GM12801 (cell line): Measurements from ENCODE around the gene YTHDF1.

Experiments used
- TF ChIP-seq, protein P1 (sequence below): IDR thresholded peaks from one replicate; pipeline ENCODE4 v1.5.1; 2011; ENCODE audit warnings: control low read depth; ENCODE audit not compliant: insufficient read length; ENCODE audit errors: extremely low read depth

YTHDF1 gene

GRCh38 chr20:63167918-63168520 lies 47.9 kb downstream of the YTHDF1 start:
- TF ChIP-seq, protein P1, sequence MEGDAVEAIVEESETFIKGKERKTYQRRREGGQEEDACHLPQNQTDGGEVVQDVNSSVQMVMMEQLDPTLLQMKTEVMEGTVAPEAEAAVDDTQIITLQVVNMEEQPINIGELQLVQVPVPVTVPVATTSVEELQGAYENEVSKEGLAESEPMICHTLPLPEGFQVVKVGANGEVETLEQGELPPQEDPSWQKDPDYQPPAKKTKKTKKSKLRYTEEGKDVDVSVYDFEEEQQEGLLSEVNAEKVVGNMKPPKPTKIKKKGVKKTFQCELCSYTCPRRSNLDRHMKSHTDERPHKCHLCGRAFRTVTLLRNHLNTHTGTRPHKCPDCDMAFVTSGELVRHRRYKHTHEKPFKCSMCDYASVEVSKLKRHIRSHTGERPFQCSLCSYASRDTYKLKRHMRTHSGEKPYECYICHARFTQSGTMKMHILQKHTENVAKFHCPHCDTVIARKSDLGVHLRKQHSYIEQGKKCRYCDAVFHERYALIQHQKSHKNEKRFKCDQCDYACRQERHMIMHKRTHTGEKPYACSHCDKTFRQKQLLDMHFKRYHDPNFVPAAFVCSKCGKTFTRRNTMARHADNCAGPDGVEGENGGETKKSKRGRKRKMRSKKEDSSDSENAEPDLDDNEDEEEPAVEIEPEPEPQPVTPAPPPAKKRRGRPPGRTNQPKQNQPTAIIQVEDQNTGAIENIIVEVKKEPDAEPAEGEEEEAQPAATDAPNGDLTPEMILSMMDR: no peak

DNA sequence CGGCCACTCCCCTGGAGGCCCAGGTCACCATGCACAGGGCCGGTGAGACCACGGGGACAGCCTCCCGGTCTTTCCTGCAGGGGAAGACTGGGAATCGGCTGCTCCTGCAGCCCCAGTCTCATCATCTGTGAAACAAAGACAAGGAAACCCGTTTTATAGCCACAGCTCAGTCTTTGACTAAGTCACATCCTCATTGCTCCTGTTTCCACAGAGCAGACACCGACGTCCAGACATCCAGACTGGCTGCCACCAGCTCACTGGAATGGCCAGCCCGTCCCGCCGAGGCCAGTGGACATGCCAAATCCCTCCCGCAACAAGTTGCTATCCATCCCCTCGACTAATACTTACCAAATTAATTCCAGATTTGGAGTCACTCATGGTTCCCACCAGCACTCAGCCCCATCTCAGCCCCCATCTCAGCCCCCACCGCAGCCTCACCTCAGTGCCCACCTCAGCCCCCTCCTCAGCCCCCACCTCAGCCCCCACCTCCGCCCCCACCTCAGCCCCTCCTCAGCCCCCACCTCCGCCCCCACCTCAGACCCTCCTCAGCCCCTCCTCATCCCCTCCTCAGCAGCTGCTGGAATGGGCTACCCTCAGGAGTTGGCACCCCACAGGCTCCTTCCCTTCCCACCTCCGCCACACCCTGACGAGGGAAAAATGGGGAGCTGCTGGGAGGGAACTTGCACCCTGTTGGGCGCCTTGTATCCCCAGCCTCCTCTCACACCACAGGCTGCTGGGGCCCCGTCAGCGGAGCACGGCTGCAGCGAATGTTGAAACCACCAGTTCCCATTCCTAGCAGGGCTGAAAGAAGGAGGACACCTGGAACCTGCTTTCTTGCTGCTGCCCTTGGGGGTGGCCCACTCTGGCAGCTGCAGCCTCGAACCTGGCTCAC lies 48.7 kb downstream of the YTHDF1 start:
- TF ChIP-seq, protein P1: no peak

DNA sequence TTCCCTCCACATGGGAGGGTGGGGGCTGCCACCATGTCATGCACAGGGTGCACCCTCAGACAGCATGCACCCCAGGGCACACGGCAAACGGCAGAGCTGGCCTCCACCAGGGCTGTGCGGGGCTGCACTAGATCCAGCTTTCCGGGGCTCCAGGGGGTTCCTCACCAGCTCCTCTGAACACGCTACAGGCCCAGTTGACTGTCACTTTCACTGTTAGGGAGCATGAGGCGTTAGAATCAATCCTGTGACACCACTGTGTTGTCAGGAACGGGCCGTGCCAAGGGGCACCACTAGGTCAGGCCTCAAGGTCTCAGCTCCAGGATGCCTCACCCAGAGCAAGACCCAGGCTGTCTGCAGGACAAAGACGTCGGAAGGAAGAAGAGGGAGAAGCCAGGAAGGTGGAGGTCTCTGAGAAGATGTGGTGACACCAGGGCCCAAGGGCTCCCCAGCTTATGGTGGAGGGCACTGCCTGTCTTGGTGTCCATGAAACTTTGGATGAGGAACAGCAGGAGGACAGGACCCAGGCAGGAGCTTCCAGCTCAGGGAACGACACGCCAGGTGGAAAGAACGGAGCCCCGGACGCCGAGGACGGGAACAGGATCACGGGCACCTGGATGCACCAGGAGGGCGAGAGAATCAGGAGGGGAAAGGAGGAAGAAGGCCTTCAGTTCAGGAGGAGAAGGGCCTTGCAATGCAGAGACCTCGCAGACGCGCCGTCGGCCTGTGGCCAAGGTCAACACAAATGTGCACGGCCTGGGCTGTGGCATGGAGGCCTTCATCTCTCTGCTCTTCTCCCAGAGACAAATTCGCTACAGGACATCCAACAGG lies 49.5 kb downstream of the YTHDF1 start:
- TF ChIP-seq, protein P1: no peak

- TF ChIP-seq, protein P1: no peak
Observed at GRCh38 chr20:63165356-63166192, 50.4 kb downstream of the YTHDF1 start.

GRCh38 chr20:63164484-63165355 lies 51.2 kb downstream of the YTHDF1 start:
- TF ChIP-seq, protein P1: no peak

DNA sequence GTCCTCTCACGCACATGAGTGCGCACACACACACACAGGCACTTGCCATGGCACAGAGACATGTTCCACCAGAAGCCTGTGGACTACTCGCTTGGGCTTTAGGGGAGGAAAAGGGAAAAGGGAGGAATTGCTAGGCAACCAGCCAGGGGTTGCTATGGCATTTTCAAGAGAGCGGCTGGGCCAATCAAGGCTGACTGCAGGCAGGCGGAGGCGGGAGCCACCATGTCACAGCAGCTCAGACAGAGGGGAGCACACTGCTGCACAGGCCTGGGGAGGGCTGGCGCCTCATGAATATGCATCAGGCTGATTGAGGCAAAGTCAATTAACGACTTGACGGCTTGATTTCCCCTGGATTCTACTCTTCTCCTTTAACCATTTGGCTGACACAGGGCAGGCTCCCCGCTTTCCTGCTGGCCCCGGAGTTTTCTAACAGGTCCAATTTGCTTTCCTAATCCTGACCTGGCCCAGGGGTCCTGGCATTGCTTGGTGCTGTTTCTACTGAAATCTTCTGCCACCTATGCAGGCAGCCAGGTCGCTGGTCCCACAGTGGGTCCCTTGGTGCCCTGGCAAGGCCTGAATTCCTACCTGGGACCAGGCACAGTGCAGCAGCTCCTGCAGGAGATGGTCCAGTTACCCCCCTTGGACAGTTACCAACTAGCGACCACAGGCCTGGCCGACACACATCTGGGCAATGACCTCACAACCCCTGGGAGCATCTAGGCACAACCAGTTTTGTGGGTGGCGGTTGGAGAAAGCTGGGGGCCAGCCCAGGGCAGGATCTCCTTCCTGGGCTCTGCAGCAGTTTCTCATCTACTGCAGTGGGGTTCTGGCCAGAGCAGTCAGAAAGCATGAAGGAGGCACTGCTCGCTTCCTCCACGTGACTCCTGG lies 52.1 kb downstream of the YTHDF1 start:
- TF ChIP-seq, protein P1: no peak
